HG03159 (cell line): ENCODE measurements around the gene MYL7.

Experiments
- ATAC-seq: cut with Tn5 transposase; IDR thresholded peaks from one replicate; pipeline ENCODE4 v1.9.1; 2021; ENCODE audit warnings: mild to moderate bottlenecking, moderate library complexity; ENCODE audit not compliant: unreplicated experiment

The MYL7 gene

DNA sequence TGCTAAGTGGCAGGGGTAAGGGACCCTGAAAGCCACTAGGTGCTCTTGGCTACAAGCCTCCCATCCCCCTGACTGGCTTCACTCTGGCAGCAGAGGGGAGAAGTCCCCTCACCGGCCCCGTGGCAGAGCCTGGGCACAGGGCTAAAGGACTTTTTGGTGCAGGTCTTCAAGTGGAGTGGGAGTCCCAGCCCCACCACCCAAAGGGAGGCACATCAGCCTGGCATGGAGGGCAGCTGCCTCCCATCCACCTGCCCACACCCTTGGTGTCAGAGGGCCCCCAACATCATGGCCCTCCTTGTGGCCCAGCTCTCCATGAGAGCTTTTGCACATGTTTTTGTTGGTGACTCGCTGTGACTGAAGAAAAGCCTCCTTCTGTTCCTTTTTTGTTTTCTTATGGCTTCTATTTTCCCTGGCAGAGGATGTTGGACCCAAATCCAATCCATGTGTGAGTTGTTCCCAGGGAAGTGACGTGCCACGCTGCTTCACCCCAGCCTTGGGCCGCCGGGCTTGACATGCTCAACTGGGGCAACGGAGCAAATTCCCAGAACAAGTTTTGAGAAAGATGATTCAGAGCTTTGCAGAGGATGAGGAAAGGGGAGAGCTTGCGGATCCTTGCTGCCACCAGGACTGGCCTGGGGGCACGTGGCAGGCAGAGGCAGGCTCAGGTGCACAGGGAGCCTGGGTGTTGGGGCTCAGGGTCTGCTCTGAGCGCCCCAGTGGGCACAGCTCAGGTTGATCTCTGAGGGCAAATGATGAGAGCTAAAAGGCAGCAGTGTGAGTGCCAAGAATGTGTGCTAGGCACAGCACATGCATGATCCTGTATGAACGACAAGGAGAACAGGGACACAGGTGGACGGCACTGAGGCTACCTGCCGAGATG, 38.9 kb downstream of the MYL7 start:
- no peak for ATAC-seq

DNA sequence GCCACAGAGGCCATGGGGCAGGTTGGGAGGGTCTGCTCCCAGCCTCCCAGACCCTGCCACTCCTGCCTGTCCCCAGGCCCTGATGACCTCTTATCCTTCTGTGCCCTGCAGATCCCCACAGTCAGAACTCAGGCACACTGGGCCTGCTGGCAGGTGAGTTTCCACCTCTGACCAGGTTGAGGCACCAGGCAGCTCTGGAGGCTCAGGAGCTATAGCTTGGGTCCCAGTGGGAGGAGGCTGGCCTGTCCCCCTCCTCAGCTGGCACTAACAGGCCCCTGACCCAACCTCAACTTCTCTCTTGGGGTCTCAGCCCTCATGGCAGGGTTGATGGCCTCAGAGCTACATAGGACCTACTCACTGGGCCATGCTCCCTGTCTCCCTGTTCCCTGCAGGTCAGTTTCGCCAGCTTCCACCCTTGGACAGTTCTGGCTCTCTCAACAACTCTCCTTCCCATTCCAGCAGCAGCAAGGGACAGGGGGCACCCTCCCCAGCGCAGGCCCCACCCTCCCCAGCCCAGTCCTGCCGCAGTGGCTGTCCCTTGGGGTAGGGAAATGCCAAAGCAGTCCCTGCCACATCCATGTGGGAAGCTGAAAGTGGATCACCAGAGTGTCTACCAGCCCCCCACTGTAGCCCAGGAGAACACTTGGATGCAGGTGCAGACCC, 39.7 kb downstream of the MYL7 start:
- no peak for ATAC-seq

DNA sequence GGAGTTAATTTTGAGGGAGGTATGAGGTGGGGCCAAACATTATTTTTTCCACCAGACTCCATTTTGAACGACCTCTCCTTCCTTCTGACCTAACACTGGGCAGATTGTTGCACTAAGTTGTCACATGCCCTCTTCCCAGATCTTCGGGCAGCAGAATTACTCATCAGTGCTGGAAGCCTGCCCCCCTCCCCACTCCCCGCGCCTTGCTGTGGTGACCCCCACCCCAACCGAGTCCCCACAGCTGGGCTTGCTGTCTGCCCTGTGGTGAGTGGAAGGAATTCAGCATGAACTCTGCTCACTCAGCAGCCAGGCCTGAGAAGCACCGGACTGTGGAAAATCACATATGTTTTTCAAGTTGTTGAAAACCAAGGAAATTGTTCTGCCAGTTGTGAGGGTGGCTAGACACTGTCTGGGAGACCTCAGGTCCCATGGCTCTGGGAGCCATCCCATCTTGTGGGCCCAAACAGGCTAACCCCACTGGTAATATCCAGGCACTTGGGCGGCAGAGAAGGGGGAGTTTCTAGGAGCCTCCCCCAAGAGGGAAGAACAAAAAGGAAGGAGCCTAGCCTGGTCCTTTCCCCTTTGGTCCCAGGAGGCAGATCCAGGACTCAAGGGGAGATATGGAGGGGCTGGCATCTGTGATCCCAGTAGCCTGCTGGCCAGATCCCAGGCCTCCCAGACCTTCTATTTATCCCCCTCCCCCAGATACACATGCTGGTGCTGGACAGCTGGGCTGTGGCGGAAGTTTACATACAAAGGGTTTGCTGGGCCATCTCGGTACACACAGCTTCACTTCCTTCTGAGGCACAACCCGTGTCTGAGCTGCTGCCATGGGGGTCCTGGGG, 40.5 kb downstream of the MYL7 start:
- no peak for ATAC-seq

DNA sequence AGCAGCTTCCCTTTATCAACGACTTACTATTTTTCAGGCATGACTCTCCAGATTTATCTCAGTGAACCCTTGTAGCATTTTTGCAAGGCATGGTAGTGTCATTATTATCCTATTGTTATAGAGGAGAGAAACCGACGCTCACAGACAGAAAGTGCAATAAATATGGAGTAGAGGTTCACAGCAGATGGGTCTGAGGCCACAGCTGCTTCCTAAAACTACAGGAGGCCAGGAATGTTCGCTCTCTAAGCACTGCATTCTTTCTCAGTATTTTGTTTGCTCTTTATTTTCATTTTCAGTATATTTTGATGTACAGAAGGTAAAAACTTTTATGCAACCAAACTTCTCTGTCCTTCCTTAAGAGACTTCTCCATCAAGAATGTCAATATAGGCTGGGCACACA, 41.5 kb downstream of the MYL7 start:
- ATAC-seq: no peak

DNA sequence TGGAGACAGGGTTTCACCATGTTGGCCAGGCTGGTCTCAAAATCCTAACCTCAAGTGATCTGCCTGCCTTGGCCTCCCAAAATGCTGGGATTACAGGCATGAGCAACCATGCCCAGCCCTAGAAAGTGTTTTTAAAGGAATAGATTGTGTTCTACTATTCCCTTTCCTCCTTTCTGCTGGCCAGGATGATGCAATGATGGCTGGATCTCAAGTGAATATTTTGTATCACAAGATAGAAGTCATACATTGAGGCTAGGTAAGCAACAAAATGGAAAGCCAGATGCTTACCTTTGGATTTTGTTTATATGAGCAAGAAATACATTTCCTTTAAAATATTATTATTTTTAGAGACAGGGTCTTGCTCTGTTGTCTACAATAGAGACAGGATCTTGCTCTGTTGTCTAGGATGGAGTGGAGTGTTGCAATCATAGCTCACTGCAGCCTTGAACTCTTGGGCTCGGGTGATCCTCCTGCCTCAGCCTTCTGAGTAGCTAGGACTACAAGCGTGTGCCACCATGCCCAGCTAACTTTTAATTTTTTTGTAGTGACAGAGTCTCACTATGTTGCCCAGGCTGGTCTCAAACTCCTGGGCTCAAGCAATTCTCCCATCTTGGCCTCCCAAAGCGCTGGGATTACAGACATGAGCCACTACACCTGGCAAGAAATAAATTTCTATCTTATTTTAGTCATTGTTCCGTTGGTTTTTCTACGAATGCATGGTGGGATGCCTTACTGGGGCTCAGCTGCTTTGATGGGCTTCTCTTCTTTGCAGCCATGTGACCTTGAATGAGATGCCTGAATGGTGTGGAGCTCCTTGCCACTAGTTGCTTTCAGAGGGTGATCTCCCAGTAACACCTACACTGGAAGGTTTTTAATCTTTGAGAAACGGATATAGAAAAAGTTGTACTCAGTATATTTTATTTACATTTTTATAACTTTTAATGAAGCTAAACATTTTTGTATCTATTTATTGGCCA, 42.8 kb downstream of the MYL7 start:
- no peak for ATAC-seq

DNA sequence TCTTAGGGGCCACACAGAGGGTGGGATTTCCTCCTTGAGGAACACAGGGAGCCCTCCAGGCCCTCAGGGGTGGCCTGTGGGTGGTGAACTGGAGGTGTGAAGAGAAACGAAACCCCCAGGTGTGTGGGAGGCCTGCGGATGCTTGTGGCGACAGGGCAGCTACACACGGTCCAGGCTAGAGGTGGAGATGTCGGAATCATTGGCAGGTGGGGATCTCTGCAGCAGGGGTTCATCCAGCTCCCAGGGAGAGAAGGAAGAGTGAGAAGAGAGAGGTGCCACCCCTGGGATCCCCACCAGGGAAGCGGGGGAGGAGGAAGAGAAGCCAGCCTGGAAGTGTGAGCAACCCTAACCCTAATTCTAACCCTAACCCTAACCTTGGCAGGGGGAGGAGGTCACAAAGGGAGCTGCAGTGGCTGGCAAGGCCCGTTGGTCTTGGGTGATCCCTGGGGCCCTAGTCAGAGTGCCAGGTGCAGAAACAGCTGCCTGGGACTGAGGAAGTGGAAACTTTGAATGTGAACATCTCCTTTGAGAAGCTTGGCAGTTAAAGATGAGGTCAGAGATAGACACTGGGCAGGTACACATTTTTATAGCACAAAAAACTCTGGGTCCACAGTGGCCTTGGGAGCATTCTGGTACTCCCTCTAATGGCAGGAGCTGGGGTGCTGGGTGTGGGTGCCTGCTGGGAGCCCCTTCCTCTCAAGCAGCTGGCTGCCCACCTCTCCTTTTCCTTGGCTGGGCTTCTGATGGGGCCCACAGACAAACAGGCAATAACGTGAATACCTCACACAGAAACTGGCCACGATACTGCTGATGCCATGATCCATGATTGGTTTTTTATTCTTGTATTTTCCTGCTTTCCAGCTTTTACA, 43.8 kb downstream of the MYL7 start:
- peak; percentile 76 for ATAC-seq

DNA sequence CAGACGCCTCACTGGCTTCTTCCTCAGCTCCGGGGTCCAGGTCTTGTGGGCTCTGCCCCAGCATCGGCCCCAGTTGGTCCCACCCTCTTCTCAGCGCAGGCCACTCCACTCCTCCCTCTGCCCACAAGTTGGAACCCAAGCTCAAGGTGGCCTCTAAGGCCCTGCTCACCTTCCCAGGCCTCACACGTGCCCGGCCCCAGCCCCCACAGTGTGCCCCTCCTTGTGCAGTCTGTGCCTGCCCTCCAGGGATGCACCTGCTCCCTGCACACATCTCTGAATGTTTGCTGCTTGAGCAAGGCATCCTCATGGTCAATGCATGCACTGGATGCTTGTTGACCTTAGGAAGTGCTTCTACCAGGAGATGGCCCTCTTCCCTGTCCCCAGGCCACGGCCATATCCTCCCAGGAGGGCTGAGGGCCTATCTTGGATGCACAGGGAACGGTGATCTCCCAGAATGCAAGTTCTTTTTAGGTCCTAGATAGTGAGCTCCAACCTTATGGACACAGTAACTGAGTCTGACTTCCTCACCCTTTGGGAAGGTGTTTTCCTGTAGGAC, 44.7 kb downstream of the MYL7 start:
- no peak for ATAC-seq

DNA sequence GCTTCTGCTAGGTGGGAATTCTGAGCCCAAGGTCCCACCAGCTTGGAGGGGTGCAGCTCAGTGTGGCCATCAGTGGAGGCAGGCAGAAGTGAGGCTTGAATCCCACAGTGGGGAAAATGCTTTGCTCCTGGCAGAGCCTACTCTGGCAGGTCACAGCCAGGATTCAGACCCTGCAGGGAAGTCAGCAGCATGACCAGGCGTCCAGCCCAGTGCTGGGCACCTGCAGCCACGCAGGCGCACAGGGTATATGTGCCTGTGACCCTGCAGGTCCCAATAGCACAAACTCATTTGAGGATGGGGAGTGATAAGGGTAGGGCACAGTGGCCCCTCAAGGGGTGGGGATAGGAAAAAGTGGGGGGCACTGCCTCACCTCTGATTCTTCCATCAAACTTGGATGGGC, 45.4 kb downstream of the MYL7 start:
- no peak for ATAC-seq

DNA sequence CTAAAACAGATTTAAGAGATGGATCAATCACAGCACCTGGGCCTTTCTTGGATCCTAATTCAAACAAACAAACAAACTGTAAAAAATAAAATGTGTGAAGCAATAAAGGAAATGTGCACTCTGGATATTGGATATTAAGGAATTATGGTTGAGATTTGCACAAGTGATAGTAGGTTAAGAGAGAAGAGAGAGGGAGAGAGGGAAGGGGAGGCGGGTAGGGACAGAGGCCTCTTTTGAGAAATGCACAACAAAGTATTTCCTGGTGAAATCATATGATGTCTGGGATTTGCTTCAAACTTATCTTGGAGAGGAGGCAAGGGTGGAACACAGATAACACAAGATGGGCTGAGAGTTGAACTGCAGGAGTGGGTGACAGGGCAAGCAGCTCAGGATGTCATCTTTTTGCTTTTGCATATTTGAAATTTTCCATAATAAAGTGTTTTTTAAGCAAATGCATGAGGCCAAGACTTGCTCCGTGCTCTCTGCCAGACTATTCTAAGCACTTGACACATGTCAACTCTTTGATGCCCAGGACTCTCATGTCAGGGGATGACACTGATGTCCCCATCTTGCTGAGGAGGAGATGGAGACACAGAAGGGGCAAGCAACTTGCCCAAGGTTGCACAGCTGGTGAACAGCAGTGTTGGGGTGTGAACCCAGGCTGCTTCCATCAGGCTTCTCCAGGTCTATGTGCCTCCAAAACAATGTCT, 46.1 kb downstream of the MYL7 start:
- no peak for ATAC-seq

DNA sequence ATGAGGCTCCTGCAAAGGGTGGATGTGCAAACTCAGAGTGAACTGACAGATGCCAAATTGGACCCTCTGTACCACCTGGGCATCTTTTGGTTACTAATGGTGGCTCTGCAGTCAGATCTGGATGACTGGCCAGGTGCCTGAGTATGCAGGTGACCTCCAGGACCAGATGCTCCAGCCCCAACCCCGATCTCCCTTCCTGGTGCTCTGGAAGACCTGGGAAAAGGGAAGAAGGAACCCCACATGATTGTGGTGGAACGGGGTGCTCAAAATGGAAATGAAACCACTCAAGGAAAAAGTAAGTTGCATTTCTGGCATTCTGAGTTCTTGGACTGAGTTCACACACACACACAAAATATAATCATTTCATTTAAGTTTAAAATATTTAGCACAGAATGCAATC, 46.8 kb downstream of the MYL7 start:
- no peak for ATAC-seq

DNA sequence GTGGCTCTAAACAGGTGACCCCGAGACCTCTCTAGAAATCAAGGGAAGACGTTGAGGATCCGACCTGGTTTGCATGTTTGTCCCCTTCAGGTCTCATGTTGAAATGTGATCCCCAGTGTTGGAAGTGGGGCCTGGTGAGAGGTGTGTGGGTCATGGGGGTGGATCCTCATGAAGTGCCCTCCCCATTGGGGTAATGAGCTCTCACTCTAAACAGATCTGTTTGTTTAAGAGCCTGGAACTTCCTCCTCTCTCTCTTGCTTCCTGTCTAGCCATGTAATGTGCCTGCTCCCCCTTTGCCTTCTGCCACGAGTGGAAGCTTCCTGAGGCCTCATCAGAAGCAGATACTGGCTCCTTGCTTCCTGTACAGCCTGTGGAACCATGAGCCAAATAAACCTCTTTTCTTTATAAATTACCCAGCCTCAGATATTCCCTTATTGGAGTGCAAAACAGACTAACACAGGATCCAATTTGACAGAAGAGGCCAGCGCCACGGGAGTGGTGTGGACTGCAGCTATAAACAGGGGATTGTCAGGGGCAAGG, 48.0 kb downstream of the MYL7 start:
- no peak for ATAC-seq
